ENCODE measurements around the gene PRAMEF27.
"Not testable (repeated sequence)": the region's sequence is repeated elsewhere in the genome, so short reads cannot be mapped to it uniquely, and the experiment has no call there.

DNA sequence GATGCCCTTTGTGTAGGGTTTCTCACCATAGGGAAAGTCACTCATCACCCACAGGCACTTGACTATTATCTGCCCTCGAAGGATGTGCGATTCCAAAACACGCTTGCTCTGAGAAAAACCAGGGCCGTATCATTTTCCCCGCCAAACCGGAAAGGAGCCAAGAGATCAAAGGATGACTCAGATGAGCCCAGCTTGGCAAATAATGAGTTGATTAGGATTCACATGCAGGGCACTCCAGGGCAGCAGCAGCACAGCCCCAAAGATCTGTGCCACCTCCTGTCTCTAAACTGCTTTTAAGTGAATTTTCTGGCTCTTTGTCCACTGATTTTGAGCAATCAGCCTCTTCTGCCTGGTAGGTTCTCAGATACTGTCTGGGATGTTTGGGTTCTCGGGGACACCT lies 44.4 kb downstream of the PRAMEF27 start:
- TF ChIP-seq, protein P1, sequence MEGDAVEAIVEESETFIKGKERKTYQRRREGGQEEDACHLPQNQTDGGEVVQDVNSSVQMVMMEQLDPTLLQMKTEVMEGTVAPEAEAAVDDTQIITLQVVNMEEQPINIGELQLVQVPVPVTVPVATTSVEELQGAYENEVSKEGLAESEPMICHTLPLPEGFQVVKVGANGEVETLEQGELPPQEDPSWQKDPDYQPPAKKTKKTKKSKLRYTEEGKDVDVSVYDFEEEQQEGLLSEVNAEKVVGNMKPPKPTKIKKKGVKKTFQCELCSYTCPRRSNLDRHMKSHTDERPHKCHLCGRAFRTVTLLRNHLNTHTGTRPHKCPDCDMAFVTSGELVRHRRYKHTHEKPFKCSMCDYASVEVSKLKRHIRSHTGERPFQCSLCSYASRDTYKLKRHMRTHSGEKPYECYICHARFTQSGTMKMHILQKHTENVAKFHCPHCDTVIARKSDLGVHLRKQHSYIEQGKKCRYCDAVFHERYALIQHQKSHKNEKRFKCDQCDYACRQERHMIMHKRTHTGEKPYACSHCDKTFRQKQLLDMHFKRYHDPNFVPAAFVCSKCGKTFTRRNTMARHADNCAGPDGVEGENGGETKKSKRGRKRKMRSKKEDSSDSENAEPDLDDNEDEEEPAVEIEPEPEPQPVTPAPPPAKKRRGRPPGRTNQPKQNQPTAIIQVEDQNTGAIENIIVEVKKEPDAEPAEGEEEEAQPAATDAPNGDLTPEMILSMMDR (IDR thresholded peaks at IDR 0.05; ENCODE audit: low read depth, low read length): not testable (repeated sequence)
- not testable (repeated sequence) for TF ChIP-seq EZH2phosphoT487 (IDR thresholded peaks at IDR 0.05; ENCODE audit: low read depth)

Measured in OCI-LY3 (cell line).